CD4-positive, alpha-beta T cell treated with Interleukin-10 for 1 hour (primary cell): ENCODE data around the gene FICD.
A peak's percentile ranks its signal among the peaks of the same experiment; 100 is the strongest.

Source experiments
- DNase-seq: peaks from one replicate; pipeline ENCODE4 v3.0.0-alpha.2; 2020

Gene FICD

DNA sequence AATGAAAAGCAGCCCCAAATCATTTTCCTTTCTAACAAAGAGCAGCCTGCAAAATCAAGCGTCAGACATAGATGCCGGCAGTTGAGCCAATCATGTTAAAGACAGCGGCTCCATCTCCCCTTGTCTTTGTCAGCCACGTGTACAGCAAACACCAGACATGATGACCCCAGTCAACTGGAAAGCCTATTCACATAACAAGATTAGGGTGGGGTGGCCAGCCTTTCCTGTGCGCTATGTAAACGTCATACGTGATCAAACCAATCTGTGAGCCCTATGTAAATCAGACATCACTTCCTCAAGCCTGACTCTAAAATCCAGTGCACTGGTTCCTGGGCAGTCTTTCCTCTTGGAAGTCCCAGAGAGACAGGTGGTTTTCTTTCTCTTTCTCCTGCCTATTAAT lies 9.9 kb upstream of the FICD start:
- no peak for DNase-seq

DNA sequence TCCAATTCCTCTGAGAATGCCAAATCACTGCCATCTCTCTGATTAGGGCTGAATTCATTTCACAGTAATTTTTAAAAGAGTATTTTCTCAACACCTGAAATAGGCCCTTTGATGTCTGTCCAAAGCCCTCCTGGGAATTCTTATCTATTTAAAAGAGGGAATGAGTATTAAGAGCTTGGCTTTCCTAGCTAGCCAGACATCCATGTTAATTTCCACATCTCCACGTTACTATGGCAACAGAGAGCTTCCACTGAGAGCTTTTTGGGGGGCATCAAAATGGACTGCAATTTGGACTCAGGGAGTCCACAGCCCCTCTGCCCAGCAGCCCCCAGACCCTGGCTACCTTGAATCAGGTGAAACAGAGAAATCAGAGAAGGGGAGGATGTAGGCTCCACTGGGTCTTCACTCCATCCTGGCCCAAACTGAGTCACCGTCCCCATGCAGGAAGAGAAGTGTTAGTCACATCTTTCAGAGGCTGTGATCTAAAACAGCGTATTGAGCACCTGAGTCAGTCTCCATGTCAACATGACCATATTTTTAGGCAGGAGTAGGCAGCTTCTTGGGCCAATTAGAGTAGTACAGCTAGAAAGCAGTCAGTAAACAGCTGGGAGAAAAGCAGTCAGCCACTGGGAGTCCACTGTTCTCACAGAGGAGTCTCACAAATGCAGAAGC lies 7.0 kb upstream of the FICD start:
- DNase-seq, result no peak

GRCh38 chr12:108509806-108510205 lies 5.3 kb upstream of the FICD start:
- no peak for DNase-seq

DNA sequence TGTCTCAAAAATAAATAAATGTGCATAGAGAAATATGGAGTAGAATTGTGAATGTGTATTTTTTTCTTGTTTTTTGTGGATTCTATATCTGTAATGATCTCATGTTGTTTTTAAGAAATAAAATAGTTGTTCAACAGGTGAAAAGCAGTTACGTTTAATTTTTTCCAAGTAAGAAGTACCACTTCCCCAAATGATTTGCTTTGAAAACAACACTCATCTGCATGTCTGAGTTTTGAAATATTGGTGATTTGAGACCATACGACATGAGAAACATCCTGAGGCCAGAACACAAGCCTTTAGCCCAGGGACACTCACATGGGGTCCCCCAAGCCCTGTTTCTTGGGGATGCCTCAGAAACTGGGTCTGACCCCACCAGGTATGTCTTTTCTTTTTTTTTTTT lies 4.2 kb upstream of the FICD start:
- no peak for DNase-seq

- peak; percentile 79 for DNase-seq
Observed at GRCh38 chr12:108511633-108512540, 3.2 kb upstream of the FICD start.

- no peak for DNase-seq
Observed at GRCh38 chr12:108514468-108514972, 557 bp upstream of the FICD start.

DNA sequence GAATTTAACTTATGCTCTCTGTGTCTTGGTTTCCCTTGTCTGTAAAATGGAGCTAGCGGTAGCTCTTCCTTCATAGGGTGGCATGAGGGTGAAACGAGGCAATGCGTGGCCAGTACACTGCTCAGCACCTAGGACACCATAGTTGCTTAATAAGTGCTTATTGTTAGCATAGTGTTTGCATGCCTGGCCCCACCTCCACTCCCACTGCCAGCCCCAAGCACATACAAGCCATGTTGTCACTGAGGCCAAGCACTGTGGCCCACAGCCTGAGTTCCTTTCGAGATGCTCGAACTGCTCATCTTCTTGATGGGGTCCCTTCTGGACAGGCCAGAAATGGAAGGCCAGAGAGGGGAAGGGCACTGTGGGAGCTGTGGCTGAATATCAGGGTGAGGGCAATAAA lies 839 bp downstream of the FICD start:
- DNase-seq, result no peak

- no peak for DNase-seq
Observed at GRCh38 chr12:108516511-108517275, 1.6 kb downstream of the FICD start.

- no peak for DNase-seq
Observed at GRCh38 chr12:108517288-108518100, 2.4 kb downstream of the FICD start.

DNA sequence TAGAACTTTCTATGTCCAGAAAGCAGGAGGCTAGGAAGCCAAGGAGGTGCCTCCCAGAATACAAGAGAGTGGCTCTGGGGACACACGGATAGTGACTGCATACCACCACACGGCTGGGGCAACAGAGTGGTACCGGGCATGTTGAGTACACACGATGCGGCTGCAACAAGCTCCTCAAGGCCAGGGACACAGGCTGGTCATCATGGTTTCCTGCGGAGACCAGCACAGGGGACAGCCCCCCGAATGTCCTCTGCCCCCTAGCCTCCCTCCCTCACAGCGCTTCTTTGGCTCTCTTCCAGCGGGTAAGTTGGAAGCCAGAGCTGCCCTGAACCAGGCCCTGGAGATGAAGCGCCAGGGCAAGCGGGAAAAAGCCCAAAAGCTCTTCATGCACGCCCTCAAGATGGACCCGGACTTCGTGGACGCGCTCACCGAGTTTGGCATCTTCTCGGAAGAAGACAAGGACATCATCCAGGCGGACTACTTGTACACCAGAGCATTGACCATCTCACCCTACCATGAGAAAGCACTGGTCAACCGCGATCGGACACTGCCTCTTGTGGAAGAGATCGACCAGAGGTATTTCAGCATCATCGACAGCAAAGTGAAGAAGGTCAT lies 3.1 kb downstream of the FICD start:
- no peak for DNase-seq

DNA sequence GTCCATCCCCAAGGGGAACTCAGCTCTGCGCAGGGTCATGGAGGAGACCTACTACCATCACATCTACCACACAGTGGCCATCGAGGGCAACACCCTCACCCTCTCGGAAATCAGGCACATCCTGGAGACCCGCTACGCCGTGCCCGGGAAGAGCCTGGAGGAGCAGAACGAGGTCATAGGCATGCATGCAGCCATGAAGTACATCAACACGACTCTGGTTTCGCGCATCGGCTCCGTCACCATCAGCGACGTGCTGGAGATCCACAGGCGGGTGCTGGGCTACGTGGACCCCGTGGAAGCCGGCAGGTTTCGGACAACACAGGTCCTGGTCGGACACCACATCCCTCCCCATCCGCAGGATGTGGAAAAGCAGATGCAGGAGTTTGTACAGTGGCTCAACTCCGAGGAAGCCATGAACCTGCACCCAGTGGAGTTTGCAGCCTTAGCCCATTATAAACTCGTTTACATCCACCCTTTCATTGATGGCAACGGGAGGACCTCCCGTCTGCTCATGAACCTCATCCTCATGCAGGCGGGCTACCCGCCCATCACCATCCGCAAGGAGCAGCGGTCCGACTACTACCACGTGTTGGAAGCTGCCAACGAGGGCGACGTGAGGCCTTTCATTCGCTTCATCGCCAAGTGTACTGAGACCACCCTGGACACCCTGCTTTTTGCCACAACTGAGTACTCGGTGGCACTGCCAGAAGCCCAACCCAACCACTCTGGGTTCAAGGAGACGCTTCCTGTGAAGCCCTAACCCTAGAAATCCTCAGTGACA lies 3.8 kb downstream of the FICD start:
- no peak for DNase-seq

GRCh38 chr12:108519558-108519957 lies 4.5 kb downstream of the FICD start:
- DNase-seq, result peak; percentile 19

- no peak for DNase-seq
Observed at GRCh38 chr12:108523365-108523764, 8.3 kb downstream of the FICD start.

GRCh38 chr12:108525681-108526080 lies 10.6 kb downstream of the FICD start:
- DNase-seq, result no peak

DNA sequence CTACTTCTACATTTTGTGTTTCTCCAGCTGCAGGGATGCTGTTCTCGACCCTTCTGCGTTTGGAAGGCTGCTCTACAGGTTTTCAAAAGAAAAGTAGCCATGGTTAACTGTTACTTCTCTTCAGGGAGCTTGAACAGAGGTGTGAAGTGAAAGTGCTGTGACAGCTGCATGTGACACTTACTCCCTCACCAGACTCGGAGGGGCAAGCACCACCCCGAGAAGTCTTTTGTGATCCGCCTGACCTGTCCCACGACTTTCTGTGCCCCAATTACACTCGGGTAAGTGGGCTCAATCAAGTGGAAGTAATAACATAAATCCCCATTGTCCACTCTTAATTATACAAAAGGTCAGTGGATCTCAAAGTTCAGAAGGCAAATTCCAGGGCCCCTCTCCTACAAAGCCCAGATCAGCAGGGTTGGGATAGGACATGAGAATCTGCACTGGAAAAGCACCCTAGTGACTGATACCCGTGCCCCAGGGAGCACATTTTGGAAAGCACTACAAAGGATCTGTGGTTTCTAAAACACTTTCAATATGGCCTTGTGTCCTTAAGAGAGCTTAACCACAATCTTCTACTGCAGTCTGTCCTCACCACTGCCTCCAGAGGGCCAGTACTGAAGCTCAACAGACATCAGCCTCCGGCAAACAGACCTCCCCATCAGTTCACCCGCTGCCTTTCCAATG lies 11.5 kb downstream of the FICD start:
- no peak for DNase-seq

DNA sequence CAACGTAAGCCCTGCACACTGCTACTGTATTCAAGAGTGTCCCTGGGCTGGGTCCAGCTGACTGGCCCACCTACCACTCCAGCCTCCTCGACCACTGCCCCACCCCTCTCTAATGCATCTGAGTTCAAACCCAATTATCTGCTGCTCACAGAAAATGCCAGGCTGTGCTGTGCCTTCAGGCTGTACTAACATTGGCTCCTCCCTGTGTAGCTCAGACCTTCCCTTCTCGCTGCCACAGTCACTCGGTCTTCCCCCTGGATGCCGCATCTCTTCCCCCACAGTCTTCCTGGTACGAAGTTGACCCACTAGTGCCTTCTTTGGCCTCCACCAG lies 12.1 kb downstream of the FICD start:
- DNase-seq, result no peak

- DNase-seq, result no peak
Observed at GRCh38 chr12:108530161-108530560, 15.1 kb downstream of the FICD start.

- no peak for DNase-seq
Observed at GRCh38 chr12:108531929-108532848, 17.1 kb downstream of the FICD start.

DNA sequence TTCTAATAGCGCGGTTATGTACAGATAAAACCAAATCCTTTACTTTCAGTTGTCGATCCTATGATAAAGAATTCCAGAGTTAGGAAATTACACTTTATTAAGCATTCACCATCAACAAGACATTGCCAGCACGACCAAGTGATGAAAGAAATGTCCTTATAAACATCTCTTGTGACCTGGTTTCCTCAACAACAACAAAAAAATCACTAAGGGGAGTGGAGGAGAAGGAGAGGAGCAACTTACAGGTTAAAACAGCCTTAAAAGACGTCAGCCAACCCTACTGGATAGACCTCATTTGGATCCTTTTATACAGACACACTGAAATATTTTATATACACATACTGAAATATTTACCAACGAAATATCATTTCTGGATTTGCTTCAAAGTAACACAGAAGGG lies 23.1 kb downstream of the FICD start:
- no peak for DNase-seq
